Measurements from ENCODE around the gene NELFB.

NELFB gene

GRCh38 chr9:137314561-137315560, 59.7 kb downstream of the NELFB start:
- DNase-seq (ENCODE audit: low read depth, low spot score): no peak

GRCh38 chr9:137315581-137316011, 60.5 kb downstream of the NELFB start:
- DNase-seq (ENCODE audit: low read depth, low spot score): no peak

GRCh38 chr9:137316012-137316981, 61.2 kb downstream of the NELFB start:
- DNase-seq (ENCODE audit: low read depth, low spot score): no peak

- DNase-seq (ENCODE audit: low read depth, low spot score): no peak
Observed at GRCh38 chr9:137317021-137317717, 62.0 kb downstream of the NELFB start.

- no peak for DNase-seq (ENCODE audit: low read depth, low spot score)
Observed at GRCh38 chr9:137317718-137318511, 62.8 kb downstream of the NELFB start.

- no peak for DNase-seq (ENCODE audit: low read depth, low spot score)
Observed at GRCh38 chr9:137318602-137319001, 63.5 kb downstream of the NELFB start.

- DNase-seq (ENCODE audit: low read depth, low spot score): no peak
Observed at GRCh38 chr9:137319011-137319738, 64.0 kb downstream of the NELFB start.

- DNase-seq (ENCODE audit: low read depth, low spot score): no peak
Observed at GRCh38 chr9:137319739-137320551, 64.8 kb downstream of the NELFB start.

- no peak for DNase-seq (ENCODE audit: low read depth, low spot score)
Observed at GRCh38 chr9:137320555-137321384, 65.6 kb downstream of the NELFB start.

GRCh38 chr9:137321726-137322361, 66.7 kb downstream of the NELFB start:
- no peak for DNase-seq (ENCODE audit: low read depth, low spot score)

All from activated CD4-positive, CD25-positive, alpha-beta regulatory T cell treated with anti-CD3 and anti-CD28 coated beads, Interleukin-2, amount 50 U/mL, for 16 hours (primary cell).